ENCODE results near the gene RAPGEF4. TPM values are rescaled to one million over a fixed set of nuclear protein-coding genes. Genes with fewer than 3 reads are reported as not detected.

The RAPGEF4 gene
- total and polyA plus RNA-seq, 9 of the 15 experiments (the other 6 are each of a cell fraction or from before 2014, with no cell fraction given), result 0.04 to 0.33 (median 0.13) TPM; not detected in 6

GRCh38 chr2:173094731-173095130 lies 359.1 kb downstream of the RAPGEF4 start:
- Histone ChIP-seq H3K9ac (ENCODE audit: insufficient read depth in 1 of 2, low read depth in 2 of 2, low read length in 2 of 2) (no peak overlapping the region), H3K4me1 (replicated peaks in 1 of 2; ENCODE audit: control insufficient read depth in 2 of 2, insufficient read depth in 2 of 2, low read length in 2 of 2) (peaks cover 8 to 28% of the 10 kb centered on the region in 2 experiments; a peak in 4 of 5 replicates), H3K36me3 (ENCODE audit: control insufficient read depth, insufficient read depth, low read length) (peaks cover 49% of the 10 kb centered on the region), H3K4me3 (no peak overlapping the region), H3K27me3 (ENCODE audit: control insufficient read depth in 2 of 2, insufficient read depth in 2 of 2, low read length in 2 of 2) (no peaks in the 10 kb centered on the region), H3K79me2 (ENCODE audit: control insufficient read depth, insufficient read depth, low read length) (peaks cover 43% of the 10 kb centered on the region), H2AFZ (ENCODE audit: low read depth, low read length) (no peak overlapping the region), H3K27ac (ENCODE audit: extremely low read depth, low read depth, low read length) (no peak overlapping the region), H3K4me2 (ENCODE audit: insufficient read depth, low read length) (no peak overlapping the region), H3K9me1 (ENCODE audit: control insufficient read depth, insufficient read depth, low read length) (no peaks in the 10 kb centered on the region), H4K20me1 (replicated peaks; ENCODE audit: control insufficient read depth, insufficient read depth, low read length) (no peaks in the 10 kb centered on the region), H3K9me3 (replicated peaks; ENCODE audit: control insufficient read depth, insufficient read depth, low read depth, low read length) (no peaks in the 10 kb centered on the region)
- in situ Hi-C loops (cut with MboI) (no loop called here), intact Hi-C loops (cut with micrococcal nuclease) (no loop called here)
- no peak for TF ChIP-seq USF2 (CRISPR knock-in tag; IDR thresholded peaks at IDR 0.05)
- no peak for TF ChIP-seq NCOR1 (IDR thresholded peaks at IDR 0.05)
- no peak for TF ChIP-seq SIN3A (IDR thresholded peaks at IDR 0.05; ENCODE audit: borderline replicate concordance in 2 of 2, control insufficient read depth in 1 of 2, low read depth in 2 of 2, low read length in 2 of 2)
- TF ChIP-seq BRF1 (IDR thresholded peaks at IDR 0.05; ENCODE audit: borderline replicate concordance, extremely low read depth, insufficient read length), result no peak
- no peak for TF ChIP-seq EZH2 (IDR thresholded peaks at IDR 0.05; ENCODE audit: borderline replicate concordance, low read depth, low read length)
- ChIA-PET POLR2A (interaction anchor here (1.1 to 1.9 kb wide), 2 partner anchors 21 to 50 kb away, joined by 3 to 4 read pairs; no protein-coding TSS in a partner anchor), CTCF (ENCODE audit: low intra/inter-chr PET ratio) (no interaction called here)
- FAIRE-seq, result no peak
- BruUV-seq (replicated peaks), result no TSS peak
- DNase-seq (ENCODE audit: extremely low read depth in 1 of 4, low spot score in 3 of 4), result no peak
- ATAC-seq, result no peak
- WGBS (ENCODE audit: insufficient coverage, low coverage, missing lambda C conversion rate), result 100% methylated on average over 1 of the region's 1 CpG

Data from K562 (cell line).